HepG2 (cell line): ENCODE measurements around the gene TUBA4B. TPM values are rescaled to one million over a fixed set of nuclear protein-coding genes. Genes with fewer than 3 reads are reported as not detected.
A peak's percentile ranks its signal among the peaks of the same experiment; 100 is the strongest.

Experiments
- AFF4 ChIP-seq: sonication (generic); formaldehyde crosslinking; IDR thresholded peaks from 2 replicates; pipeline ENCODE4 v1.4.0; 2020; ENCODE audit warnings: missing genetic modification reagents
- BHLHE40 ChIP-seq: IDR thresholded peaks from 2 replicates; pipeline ENCODE4 v1.6.1; 2011; ENCODE audit warnings: low read length, improper control_type of control experiment
- ETS1 ChIP-seq: sonication (generic); formaldehyde crosslinking; IDR thresholded peaks from 2 replicates; pipeline ENCODE4 v1.4.0; 2020; ENCODE audit warnings: missing genetic modification reagents
- ETV5 ChIP-seq: IDR thresholded peaks from 2 replicates; pipeline ENCODE4 v1.6.1; 2018; ENCODE audit warnings: missing biosample characterization, missing genetic modification reagents, inconsistent platforms, borderline replicate concordance
- GMEB2 ChIP-seq: IDR thresholded peaks from 2 replicates; pipeline ENCODE4 v1.6.1; 2016; ENCODE audit warnings: missing biosample characterization, missing genetic modification reagents, low read depth
- ISL2 ChIP-seq: sonication (generic); formaldehyde crosslinking; IDR thresholded peaks from 2 replicates; pipeline ENCODE4 v1.5.0; 2020; ENCODE audit warnings: missing genetic modification reagents
- LCORL ChIP-seq, 2 experiments: fragments of 450-650 bp in 1 of 2; sonication (generic) in 1 of 2; formaldehyde crosslinking in 1 of 2; IDR thresholded peaks; 2 replicates each; pipeline versions ENCODE4 v1.5.0 to v1.6.1; 2017 to 2020; ENCODE audit warnings: antibody characterized with exemption in 1 of 2, missing genetic modification reagents in 1 of 2
- MIXL1 ChIP-seq: IDR thresholded peaks from 2 replicates; pipeline ENCODE4 v1.6.1; 2016
- MYPOP ChIP-seq: sonication (generic); formaldehyde crosslinking; IDR thresholded peaks from 2 replicates; pipeline ENCODE4 v1.8.1; 2023; ENCODE audit warnings: mild to moderate bottlenecking, moderate library complexity, missing genetic modification reagents
- NPAS2 ChIP-seq: sonication (generic); formaldehyde crosslinking; IDR thresholded peaks from 2 replicates; pipeline ENCODE4 v1.8.0; 2022; ENCODE audit warnings: mild to moderate bottlenecking, missing genetic modification reagents, borderline replicate concordance
- SUZ12 ChIP-seq: fragments of 150-350 bp; IDR thresholded peaks from 2 replicates; pipeline ENCODE4 v1.6.1; 2014; ENCODE audit warnings: low read depth, low read length
- U2AF2 ChIP-seq: fragments of 200-400 bp; formaldehyde crosslinking; IDR thresholded peaks from 2 replicates; pipeline ENCODE4 v1.6.1; 2017; ENCODE audit warnings: low read depth, mild to moderate bottlenecking, low read length
- ZBTB49 ChIP-seq: sonication (generic); formaldehyde crosslinking; IDR thresholded peaks from 2 replicates; pipeline ENCODE4 v1.4.0; 2020; ENCODE audit warnings: missing genetic modification reagents, borderline replicate concordance
- ZFYVE20 ChIP-seq: sonication (generic); formaldehyde crosslinking; IDR thresholded peaks from 2 replicates; pipeline ENCODE4 v1.8.0; 2023; ENCODE audit warnings: low read depth, mild to moderate bottlenecking, moderate library complexity, missing genetic modification reagents, borderline replicate concordance
- ZNF337 ChIP-seq: sonication (generic); formaldehyde crosslinking; IDR thresholded peaks from 2 replicates; pipeline ENCODE4 v1.5.1; 2020; ENCODE audit warnings: missing genetic modification reagents, low read depth, mild to moderate bottlenecking, borderline replicate concordance
- ZNF382 ChIP-seq: sonication (generic); formaldehyde crosslinking; IDR thresholded peaks from 2 replicates; pipeline ENCODE4 v1.5.0; 2020; ENCODE audit warnings: missing genetic modification reagents, mild to moderate bottlenecking, borderline replicate concordance
- ZNF749 ChIP-seq: sonication (generic); formaldehyde crosslinking; IDR thresholded peaks from 2 replicates; pipeline ENCODE4 v1.8.0; 2022; ENCODE audit warnings: mild to moderate bottlenecking, missing genetic modification reagents, moderate library complexity, borderline replicate concordance
- polyA plus RNA-seq, 8 experiments: library from polyadenylated mRNA; depleted of rRNA in 3 of 8; stranded (reverse) in 7 of 8; unstranded in 1 of 8; fragments of >200 nt; fragmentation: Illumina TruSeq in 4 of 8; extraction: Trizol in 4 of 8; gene quantifications; 2 replicates each; pipeline versions ENCODE4 v1.2.1 to v1.2.3, GENCODE V29; 2011 to 2016; ENCODE audit warnings: low read depth in 4 of 8, missing spikeins in 1 of 8, mixed read lengths in 1 of 8; ENCODE audit not compliant: insufficient read depth in 1 of 8
- total RNA-seq, 5 experiments: library from RNA; depleted of rRNA; stranded (reverse); fragments of >200 nt; fragmentation: Illumina TruSeq; extraction: Trizol; gene quantifications; 2 replicates each; pipeline ENCODE4 v1.2.3, GENCODE V29; 2016; ENCODE audit warnings: low read depth in 1 of 5

The TUBA4B gene
- total and polyA plus RNA-seq, 2 of the 13 experiments (the other 11 are each of a cell fraction or from before 2014, with no cell fraction given) = 0.18 to 0.22 TPM

GRCh38 chr2:219229305-219230058, 23.6 kb upstream of the TUBA4B start, which contains the start of the genes ANKZF1 and ATG9A (continued):
- TF ChIP-seq ETV5 (no peak; the same call in none of the 2 replicates), MIXL1 (no peak), AFF4 (CRISPR knock-in tag) (peak; percentile 34; the same call in 1 of the 2 replicates), ZNF749 (no peak; the same call in 1 of the 2 replicates), BHLHE40 (peak; percentile 44; the same call in 1 of the 2 replicates), ZNF337 (CRISPR knock-in tag) (peak; percentile 93; the same call in 1 of the 2 replicates), NPAS2 (CRISPR knock-in tag) (no peak), LCORL (IDR thresholded peaks at IDR 0.05) (no peak), LCORL (CRISPR knock-in tag; IDR thresholded peaks at IDR 0.05) (no peak; the same call in none of the 2 replicates), SUZ12 (no peak), U2AF2 (no peak; the same call in 1 of the 2 replicates), GMEB2 (CRISPR knock-in tag) (peak; percentile 56; the same call in 1 of the 2 replicates), MYPOP (CRISPR knock-in tag) (peak; percentile 80), ETS1 (CRISPR knock-in tag) (0 out of 2 replicates have a peak, but pooled peaks have one; percentile 24), ZNF382 (CRISPR knock-in tag) (no peak), ZBTB49 (CRISPR knock-in tag) (no peak), ZFYVE20 (CRISPR knock-in tag) (no peak), ISL2 (CRISPR knock-in tag) (no peak)
